Measurements from ENCODE around the gene WDR89.
"Not testable (repeated sequence)": the region's sequence is repeated elsewhere in the genome, so short reads cannot be mapped to it uniquely, and the experiment has no call there.

Gene WDR89

DNA sequence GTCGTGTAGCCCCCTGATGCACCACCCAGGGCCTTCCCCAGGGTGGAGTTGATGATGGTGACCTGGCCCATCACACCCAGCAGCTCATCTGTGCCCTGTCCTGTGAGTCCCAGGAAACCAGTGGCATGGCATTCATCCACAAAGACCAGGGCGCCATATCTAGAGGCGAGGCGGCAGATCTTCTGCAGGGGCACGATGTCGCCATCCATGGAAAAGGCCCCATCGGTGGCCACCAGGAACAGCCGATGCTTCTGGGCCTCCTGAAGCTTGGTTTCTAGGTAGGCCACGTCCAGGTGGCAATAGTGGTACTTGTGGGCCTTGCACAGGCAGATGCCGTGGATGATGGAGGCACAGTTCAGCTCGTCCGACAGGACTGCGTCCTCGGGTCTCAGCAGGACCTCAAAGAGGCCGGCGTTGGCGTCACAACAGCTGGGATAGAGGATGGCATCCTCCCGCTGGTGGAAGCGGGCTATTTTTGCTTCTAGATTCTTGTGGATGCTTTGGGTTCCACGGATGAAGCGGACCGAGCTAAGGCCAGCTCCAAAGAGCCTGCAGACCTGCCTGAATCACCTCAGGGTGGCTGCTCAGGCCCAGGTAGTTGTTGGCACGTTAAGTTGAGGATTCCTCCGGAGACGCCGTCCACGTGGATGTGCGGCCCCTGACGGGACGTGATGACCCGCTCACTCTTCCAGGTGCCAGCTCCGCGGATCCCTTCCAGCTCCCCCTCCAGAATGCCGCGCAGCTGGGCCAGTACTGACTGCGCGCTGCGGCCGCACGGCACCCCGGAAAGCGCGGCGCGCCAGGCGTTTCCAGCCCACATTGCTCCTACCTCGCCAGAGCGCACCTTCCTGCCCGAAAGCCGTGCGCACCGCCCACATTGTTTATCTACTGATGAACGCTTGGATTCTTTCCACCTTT is 47.0 kb downstream of the WDR89 start:
- DNase-seq = no peak

DNA sequence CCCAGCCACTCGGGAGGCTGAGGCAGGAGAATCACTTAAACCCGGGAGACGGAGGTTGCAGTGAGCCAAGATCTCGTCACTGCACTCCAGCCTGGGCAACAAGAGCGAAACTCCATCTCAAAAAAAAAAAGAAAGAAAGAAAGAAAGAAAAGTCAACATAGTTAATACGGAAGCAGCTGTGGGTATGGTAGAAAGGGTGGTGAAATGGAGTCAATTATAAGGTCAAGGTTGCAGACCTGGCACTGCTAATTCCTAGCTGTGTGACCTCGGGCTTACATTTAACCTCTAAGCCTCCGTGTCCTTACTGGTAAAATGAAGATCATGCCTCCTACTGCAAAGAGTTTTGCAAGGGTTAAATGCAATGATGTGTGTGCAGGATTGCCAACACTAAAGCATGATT is 58.6 kb downstream of the WDR89 start:
- not testable (repeated sequence) for DNase-seq

DNA sequence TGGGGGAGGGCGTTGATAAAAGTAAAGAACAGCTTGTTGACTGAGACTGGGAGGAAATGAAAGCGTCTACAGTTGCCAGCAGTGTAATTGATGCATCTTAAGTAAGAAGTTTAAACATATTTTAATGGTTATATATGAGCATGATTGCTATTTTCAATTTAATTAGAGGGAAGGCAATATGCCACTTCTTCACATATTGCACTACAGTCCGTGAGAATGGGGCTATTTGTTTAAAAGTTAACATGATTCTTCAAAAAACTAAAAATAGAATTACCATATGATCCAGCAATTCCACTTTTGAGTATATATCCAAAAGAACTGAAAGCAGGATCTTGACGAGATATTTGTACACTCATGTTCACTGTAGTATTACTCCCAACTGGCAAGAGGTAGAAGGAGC is 60.2 kb downstream of the WDR89 start:
- no peak for DNase-seq

DNA sequence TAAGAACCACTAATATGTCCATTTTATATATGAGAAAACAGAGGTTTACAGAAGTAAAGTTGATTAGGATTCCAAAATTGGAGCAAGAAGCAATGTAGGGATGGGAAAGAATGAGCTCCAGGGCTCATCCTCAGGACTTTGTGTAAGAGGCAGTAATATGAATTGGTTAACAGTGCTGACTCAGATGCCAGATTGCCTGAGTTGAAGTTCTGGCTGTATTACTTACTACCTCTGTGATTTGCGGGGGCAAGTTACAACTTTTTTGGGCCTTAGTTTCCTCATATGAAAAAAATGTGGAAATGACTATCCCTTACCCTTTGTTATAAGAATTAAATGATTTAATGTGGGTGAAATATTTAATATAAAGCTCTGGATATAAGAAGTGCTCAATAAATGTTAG is 63.4 kb downstream of the WDR89 start:
- no peak for DNase-seq

DNA sequence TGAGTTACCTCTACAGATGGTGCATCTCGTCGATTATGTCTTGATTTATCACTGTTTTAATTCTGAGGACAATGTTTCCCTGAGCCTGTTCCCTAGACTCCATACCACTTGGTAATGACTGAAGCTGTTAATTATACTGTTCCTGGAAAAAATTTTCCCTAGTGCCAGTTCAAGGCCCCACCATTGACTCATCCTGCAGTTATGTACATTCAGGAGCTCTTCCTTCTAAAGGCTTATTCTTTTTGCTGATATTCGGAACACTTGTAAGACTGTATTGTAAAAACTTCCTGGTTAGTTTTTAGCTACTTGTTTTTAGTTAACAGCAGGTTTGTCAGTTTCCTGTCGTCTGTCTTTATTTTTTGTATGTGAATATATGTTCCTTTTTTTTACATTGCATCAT is 68.1 kb downstream of the WDR89 start:
- no peak for DNase-seq

DNA sequence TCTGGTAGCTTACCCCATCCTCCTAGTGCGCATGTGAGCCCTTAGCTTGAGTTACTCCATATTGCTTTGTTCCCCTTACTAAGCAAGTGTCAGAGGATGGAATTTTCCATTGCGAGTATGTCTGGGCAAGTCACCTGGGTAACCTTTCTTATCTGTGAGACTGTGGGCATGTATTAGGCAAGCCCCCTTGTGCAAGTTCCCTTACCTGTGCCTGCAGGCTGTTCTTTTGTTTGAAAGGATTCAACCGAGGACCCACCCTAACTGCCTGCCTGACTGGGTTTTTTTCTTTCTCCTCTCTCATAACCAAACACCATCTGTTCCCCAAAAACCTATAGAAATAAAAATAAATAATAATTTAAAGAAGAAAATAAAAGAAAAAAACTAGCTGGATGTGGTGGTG is 76.2 kb downstream of the WDR89 start:
- no peak for DNase-seq

DNA sequence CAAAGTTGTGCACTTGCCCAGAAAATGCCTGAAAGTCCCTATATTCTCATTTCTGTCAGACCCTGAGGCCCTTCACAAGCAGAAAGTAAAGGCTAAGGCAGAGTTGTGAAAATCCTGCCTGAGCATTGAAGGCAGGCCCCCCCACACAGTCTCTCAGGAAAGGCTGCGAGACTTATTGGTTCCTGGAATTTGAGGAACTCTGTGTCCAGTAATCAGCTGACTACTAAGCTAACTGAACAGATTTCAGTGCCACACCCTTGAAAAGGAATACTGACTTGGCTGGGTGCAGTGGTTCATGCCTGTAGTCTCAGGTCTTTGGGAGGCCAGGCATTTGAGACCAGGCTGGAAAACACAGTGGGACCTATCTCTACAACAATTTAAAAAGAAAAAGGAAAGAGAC is 77.4 kb downstream of the WDR89 start:
- no peak for DNase-seq

DNA sequence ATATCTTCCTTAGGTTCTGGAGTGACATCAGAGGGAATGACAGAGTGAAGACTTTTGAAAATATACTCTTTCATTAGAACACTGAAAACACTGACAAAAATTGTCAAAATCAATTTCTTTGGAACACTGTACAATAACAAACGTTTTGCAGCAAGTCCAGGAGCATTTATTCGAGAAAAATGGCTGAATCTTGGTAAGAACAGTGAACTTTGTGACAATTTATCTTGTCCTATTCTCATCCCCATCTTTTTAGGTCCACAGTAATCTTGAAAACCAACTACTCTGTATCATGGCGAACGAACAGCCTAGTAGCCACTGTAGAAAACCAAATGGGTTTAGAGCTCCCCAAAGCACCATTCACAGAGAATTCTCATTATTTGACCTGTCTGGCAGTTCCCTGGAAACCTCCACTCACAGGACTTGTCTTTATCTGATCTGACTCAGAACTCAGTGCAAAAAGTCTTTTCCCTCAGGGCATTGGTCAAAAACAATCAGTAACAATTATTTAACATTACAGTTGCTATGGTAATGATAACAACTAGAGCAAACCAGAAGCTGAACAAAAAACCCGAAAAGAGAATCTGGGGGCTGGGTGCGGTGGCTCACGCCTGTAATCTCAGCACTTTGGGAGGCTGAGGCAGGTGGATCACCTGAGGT is 78.2 kb downstream of the WDR89 start:
- DNase-seq = no peak

DNA sequence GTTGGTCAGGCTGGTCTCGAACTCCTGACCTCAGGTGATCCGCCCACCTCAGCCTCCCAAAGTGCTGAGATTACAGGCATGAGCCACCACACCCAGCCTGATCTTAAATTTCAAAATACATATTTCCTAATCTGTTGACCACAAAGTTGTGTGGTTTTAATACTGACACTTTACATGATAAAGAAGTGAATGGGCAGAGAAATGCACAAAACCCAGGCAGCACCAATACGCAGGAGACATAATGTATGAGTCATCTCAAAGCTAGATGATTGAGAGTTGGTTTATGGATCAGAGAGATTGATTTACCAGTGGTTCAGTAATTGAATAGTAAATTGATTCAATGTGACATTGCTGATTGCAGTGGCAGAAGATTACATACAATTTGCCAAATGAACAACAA is 79.3 kb downstream of the WDR89 start:
- no peak for DNase-seq

DNA sequence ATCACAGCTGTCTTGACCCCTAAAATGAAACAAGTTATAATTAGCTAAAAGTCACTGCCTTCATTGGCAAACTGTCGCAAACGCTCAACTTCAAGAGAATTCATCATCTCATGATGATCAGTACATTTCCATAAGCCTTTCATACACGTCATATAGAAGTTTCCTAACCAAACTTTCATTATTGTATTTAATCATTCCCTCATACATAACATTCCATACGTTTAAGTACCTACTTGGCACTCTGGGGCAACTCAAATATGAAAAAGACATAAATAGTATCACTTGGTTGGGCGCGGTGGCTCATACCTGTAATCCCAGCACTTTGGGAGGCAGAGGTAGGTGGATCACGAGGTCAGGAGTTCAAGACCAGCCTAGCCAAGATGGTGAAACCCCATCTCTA is 86.1 kb downstream of the WDR89 start:
- DNase-seq = no peak

DNA sequence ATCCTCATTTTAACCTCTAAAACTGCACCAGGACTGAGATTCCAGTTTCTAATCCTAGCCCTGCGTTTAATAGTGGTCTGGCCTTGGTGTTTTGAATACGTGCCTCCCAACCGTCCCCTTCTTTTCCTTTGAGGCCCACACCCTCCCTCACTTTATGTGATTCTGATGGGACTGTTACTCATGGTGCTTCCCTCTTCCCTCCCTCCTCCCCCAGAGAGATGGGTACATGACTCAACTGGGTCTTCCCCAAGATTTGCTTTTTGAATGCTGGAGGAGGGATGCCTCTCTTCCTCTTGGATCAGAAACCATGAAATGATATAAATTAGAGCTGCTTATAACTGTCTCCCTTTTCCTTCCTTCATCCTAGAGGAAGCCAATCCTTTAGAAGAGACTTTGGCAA is 90.3 kb downstream of the WDR89 start:
- no peak for DNase-seq

DNA sequence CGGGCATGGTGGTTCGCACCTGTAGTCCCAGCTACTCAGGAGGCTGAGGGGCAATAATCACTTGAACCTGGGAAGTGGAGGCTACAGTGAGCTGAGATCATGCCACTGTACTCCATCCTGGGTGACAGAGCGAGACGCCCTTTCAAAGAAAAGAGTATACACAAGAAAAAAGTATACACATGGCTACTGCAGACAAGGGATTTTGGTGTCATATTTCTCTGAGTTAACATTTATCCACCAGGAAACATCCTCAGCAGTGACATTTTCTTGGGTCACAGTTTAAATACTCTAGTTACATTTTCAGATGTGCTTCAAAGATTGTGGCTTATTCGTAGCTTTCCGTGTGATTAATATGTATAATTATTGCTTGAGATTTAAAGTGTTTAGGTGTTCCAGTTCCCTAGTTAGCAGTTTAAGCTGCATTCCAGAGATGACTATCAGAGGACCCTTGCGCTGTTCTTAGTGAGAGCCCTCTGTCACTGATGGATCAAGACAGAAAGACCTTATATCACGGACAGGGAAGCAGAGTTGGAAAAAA is 93.8 kb downstream of the WDR89 start:
- DNase-seq = no peak
